ENCODE measurements around the gene KNG1.

KNG1 gene

DNA sequence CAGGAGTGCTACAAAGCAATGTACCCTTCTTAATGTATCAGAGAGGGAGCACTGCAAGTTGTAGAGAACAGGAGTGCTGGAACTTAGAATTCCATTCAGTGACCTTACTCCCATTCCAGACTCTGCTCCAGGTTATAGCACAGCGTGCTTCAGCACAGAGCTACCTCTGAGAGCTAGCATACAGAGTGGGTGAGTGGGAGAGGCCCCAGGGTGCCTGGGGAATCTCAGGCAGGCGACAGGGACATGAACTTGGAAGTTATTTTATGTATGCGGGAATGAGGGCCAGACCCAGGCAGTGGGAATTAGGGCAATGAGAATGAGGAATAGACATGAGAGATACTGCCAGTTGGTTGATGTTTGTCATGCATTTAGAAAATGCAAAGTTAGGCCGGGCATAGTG is 3.7 kb upstream of the KNG1 start:
- no peak for DNase-seq

GRCh38 chr3:186719945-186720739 is 3.0 kb downstream of the KNG1 start:
- no peak for DNase-seq

DNA sequence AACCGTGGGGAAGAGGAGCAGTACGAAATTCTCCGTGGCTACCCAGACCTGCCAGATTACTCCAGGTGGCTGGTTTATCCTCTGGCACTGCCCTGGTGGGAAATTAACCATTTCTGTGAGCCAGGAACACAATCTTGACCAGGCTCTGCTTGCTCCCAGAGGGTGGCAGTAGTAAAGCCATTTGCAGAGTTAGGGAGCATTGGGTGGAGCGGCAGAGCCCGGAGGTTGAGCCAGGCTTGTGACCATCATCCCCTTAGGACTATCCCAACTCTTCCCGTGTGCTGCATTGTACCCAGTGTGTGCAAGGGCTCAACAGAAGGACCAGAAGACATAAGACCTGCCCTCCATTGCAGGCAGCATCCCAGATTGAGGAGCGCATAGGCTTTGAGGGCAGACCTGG is 5.3 kb downstream of the KNG1 start:
- no peak for DNase-seq

GRCh38 chr3:186724911-186725310 is 7.8 kb downstream of the KNG1 start:
- DNase-seq, result no peak

- DNase-seq, result no peak
Measured at GRCh38 chr3:186732169-186732766, 15.1 kb downstream of the KNG1 start.

GRCh38 chr3:186742618-186743380 is 25.6 kb downstream of the KNG1 start:
- DNase-seq, result no peak

- no peak for DNase-seq
Measured at GRCh38 chr3:186743666-186744065, 26.5 kb downstream of the KNG1 start.

GRCh38 chr3:186746008-186746407 is 28.8 kb downstream of the KNG1 start:
- DNase-seq, result peak in 1 of 2 donors; percentile 37

- DNase-seq, result no peak
Measured at GRCh38 chr3:186750316-186750715, 33.2 kb downstream of the KNG1 start.

DNA sequence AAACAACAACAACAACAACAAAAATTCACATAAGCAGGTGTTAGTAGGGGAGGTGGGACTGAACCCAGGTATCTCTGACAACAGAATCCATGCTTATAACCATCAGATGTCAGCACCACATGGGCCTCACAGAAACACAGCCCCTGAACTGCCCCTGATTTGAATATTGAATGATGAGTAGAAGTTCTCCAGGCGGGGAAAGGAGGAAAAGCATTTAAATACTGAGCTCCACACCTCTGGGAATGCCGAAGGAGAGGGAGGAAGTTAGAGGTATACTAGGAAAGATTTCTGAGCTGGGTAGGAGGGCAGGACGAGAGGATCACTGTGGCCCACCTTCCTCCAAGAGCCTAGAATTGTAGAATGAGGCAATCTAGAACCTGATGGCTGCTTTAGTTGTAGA is 34.3 kb downstream of the KNG1 start:
- DNase-seq, result no peak

DNA sequence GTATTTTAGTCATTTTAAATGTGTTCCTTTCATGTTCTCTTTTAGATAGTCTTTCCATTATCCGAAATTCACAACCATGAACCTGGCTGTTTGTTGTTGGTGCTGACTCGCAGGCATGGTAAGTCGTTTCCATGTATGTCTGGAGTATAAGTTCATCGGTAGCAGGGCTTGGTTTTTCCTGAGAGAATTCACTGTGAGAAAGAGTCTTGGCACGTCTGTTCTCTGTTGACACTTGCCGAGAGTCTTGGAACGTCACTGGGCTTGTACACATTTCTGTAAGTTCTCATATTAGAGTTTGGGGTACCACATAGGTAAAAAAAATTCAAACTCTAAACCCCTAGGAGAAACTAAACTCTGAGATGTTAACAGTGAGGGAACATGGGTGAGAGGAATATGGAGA is 36.8 kb downstream of the KNG1 start:
- DNase-seq, result no peak

DNA sequence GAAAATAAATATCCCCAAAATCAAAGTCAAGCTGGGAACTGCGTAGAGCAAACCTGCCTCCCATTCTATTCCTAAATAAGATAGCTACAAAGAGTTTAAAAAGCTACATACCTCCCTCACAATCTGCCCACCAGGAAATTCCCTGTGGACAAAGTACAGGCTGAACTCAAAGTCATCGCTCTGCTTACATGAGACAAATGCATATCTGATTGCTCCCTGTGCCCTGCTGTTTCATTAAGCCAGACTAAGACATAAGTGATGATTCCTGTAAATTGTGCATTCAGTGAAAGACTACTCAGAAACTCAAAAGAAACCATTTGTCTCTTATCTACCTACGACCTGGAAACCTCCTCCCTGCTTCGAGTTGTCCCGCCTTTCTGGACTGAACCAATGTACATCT is 37.7 kb downstream of the KNG1 start:
- no peak for DNase-seq

DNA sequence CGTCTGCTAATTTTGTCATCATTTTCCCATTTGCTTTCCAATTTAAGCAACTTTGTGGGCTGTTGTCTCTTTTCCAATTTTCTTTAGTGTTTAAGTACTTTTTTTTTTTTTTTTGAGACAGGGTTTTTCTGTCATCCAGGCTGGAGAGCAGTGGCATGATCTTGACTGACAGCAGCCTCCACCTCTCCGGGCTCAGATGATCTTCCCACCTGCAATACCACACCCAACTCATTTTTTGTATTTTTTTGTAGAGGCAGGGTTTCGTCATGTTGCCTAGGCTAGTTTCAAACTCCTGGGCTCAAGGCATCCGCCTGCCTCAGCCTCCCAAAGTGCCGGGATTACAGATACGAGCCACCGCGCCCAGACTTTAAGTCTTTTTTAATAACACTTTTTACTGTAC is 40.1 kb downstream of the KNG1 start:
- no peak for DNase-seq

- no peak for DNase-seq
Measured at GRCh38 chr3:186757686-186758220, 40.6 kb downstream of the KNG1 start.

- no peak for DNase-seq
Measured at GRCh38 chr3:186759231-186759930, 42.2 kb downstream of the KNG1 start.

DNA sequence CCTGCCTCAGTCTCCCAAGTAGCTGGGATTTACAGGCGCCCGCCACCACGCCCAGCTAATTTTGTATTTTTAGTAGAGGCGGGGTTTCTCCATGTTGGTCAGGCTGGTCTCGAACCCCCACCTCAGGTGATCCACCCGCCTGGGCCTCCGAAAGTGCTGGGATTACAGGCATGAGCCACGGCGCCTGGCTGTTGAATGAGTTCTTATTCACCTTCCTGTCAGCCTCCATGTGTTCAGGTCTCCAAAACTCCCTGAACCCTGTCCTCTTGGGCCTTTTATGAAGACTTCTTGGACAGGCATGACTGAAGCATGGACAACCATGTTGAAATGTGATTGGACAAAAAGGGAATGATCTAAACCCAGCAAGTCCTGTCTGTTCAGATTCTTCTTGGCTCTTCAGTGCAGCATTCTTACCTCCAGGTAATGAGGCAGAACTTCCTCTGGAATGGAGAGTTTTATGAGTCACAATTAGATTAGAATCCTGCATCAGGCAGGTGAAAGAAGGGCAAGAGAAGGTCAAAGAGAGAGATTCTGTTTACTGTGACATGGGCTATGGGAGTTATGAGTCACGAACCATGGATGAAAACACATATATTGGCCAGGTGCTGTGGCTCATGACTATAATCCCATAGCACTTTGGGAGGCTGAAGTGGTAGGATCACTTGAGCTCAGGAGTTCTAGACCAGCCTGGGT is 43.1 kb downstream of the KNG1 start:
- DNase-seq, result no peak

- DNase-seq, result no peak
Measured at GRCh38 chr3:186760897-186761447, 43.8 kb downstream of the KNG1 start.

DNA sequence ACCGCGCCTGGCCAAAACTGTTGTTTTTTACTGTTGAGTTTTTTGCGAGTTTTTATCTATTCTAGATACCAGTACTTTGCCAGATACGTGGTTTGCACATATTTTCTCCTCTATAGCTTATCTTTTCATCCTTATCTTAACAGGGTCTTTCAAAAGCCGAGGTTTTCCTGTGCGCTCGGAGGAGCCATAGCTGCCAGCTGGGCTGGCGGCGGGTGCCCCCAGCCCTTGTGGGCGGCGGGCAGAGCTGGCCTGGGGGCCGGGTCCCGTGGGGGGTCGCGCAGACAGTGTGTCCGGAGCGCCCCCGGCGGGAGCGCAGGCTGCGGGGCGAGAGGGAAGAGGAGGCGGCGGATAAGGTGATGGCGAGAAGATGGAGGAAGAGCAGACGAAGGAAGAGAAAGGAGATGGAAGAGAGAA is 55.1 kb downstream of the KNG1 start:
- peak in 1 of 2 donors; percentile 5 for DNase-seq

- peak; percentile 63 to 73 for DNase-seq
Measured at GRCh38 chr3:186772701-186773417, 55.7 kb downstream of the KNG1 start.

DNA sequence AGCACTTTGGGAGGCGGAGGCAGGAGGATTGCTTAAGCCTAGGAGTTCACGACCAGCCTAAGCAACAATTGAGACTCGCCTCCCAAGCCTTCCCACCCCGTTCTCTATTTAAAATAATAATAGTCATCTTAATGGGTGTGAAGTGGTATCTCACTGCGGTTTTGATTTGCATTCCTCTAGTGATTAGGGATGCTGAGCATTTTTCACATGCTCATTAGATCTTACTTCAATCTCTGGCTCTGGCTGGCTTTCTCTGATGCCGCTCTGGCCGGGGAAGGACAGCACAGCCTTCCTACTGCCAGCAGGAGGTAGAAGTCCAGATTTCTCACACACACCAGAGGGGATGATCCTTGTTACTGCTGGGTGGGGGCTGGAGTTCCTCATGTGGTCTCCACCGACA is 58.8 kb downstream of the KNG1 start:
- DNase-seq, result no peak

DNA sequence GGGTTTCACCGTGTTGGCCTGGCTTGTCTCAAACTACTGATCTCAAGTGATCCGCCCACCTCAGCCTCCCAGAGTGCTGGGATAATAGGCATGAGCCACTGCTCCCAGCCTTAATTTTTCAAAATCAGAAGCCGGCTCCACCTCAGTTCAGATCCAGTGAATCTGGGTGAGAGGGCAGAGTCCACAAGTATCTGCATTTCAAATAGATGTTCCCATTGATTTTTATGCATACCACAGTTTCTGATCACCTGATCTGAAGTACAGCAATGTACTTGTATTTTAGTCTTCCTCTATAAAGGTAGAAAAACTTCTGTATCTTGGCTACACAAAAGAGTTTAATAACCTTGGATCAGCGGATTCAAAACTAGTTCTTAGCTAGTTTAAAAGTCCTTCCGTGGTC is 62.0 kb downstream of the KNG1 start:
- DNase-seq, result no peak

Data from CD4-positive, alpha-beta T cell treated with Interleukin-1 beta for 1 hour (primary cell).